ENCODE results near the gene ANGPT4. TPM values are rescaled to one million over a fixed set of nuclear protein-coding genes. Genes with fewer than 3 reads are reported as not detected.
A peak's percentile ranks its signal among the peaks of the same experiment; 100 is the strongest.

The ANGPT4 gene
- total and polyA plus RNA-seq, 9 of the 15 experiments (the other 6 are each of a cell fraction or from before 2014, with no cell fraction given) = not detected

- no TSS peak for BruUV-seq (replicated peaks)
- Histone ChIP-seq H3K27ac (ENCODE audit: extremely low read depth, low read depth, low read length) (no peak overlapping the region), H3K9me1 (ENCODE audit: control insufficient read depth, insufficient read depth, low read length) (no peaks in the 10 kb centered on the region), H3K36me3 (ENCODE audit: control insufficient read depth, insufficient read depth, low read length) (no peaks in the 10 kb centered on the region), H2AFZ (ENCODE audit: low read depth, low read length) (no peak overlapping the region), H3K9me3 (replicated peaks; ENCODE audit: control insufficient read depth, insufficient read depth, low read depth, low read length) (no peaks in the 10 kb centered on the region), H3K79me2 (ENCODE audit: control insufficient read depth, insufficient read depth, low read length) (no peaks in the 10 kb centered on the region), H3K27me3 (ENCODE audit: control insufficient read depth in 2 of 2, insufficient read depth in 2 of 2, low read length in 2 of 2) (peaks cover 0 to 29% of the 10 kb centered on the region in 2 experiments; a peak in 2 of 5 replicates), H3K9ac (ENCODE audit: insufficient read depth in 1 of 2, low read depth in 2 of 2, low read length in 2 of 2) (no peak overlapping the region), H3K4me1 (replicated peaks in 1 of 2; ENCODE audit: control insufficient read depth in 2 of 2, insufficient read depth in 2 of 2, low read length in 2 of 2) (no peaks in the 10 kb centered on the region), H3K4me3 (no peak overlapping the region), H4K20me1 (replicated peaks; ENCODE audit: control insufficient read depth, insufficient read depth, low read length) (no peaks in the 10 kb centered on the region), H3K4me2 (ENCODE audit: insufficient read depth, low read length) (no peak overlapping the region)
- TF ChIP-seq CTCF (IDR thresholded peaks at IDR 0.05 in 2 of 3, conservative IDR thresholded peaks at IDR 0.05 in 1 of 3; ENCODE audit: insufficient read depth in 2 of 3, low read depth in 1 of 3, low read length in 3 of 3) (0 out of 6 replicates have a peak, but pooled peaks of 1 of the 3 experiments have one; percentile 7), THRAP3 (IDR thresholded peaks at IDR 0.05; ENCODE audit: borderline replicate concordance) (no peak), SMARCA5 (IDR thresholded peaks at IDR 0.05) (no peak), SIN3A (IDR thresholded peaks at IDR 0.05; ENCODE audit: borderline replicate concordance in 2 of 2, control insufficient read depth in 1 of 2, low read depth in 2 of 2, low read length in 2 of 2) (no peak), CEBPZ (IDR thresholded peaks at IDR 0.05; ENCODE audit: borderline replicate concordance, low read depth, low read length) (no peak)
- WGBS (ENCODE audit: insufficient coverage, low coverage, missing lambda C conversion rate) = 7% methylated on average over 16 of the region's 20 CpGs
- peak in 3 of 4 experiments; percentile 17 to 24 (median 21) for DNase-seq (ENCODE audit: extremely low read depth in 1 of 4, low spot score in 3 of 4)
- in situ Hi-C loops (cut with MboI) (no loop called here), intact Hi-C loops (cut with micrococcal nuclease) (no loop called here)
- CTCF ChIA-PET (ENCODE audit: low intra/inter-chr PET ratio) = no interaction called here
- ATAC-seq = peak; percentile 45; the same call in 2 of the 3 replicates
- no peak for FAIRE-seq
- POLR2A ChIA-PET = interaction anchor here (0.9 kb wide), 1 partner anchor 44 kb away, joined by 3 read pairs; no protein-coding TSS in a partner anchor
Observed at GRCh38 chr20:872855-873520, 43.1 kb downstream of the ANGPT4 start.

All from K562 (cell line).